NCI-H1436 (cell line): ENCODE data around the gene ENKD1.
A peak's percentile ranks its signal among the peaks of the same experiment; 100 is the strongest.

Source experiments
- DNase-seq: peaks from one replicate; lab custom pipeline; 2025; lab: John Stamatoyannopoulos, UW

Gene ENKD1

DNA sequence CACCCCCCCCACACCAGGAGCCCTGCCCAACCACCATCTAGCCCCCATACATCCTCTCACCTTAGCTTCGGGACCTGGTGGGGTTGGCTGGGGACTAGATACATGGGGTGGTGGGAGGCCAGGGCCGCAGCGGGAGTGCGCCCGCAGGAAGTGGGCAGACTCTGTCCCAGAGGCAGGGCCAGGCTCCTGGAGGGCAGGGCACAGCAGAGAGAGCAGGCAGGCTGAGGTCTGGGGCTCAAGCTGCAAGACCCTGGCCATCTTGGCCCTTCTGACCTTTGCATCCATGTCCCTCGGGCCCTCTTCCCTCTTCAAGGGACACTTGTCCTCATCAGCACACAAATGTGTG is 2.7 kb downstream of the ENKD1 start:
- DNase-seq = no peak

DNA sequence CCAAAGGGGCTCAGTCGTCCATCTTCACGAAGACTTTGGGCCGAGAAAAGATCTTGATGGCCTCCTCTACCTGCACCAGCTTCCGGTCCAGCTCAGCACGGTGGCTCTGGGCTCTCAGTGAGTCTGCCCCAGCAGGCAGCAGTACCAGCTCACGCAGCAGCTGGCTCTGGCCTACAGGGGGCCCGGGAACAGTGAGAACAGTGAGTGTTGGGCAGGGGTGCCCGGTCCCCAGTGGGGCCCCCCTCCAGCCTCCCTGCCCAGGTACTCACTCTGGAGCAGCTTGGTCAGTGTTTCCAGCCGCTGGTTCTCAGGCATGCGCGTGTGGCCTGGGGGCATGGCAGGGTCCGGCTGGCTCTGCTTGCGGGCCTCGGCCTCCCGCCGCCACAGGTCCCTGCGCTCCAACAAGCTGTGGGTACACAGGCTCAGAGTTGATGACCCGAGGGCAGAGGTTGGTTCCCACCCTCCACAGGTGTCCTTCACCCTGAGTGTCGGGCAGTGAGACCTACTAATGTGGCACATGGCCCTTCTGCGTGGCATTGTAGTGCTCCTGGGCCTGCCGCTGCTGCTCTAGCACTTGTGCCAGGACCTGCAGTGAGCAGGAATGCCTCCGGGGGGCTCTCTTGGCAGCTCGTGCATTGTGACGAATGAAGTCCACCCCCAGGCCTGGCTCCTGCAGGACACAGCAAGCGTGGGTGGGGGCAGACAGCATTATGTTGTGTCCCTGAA is 3.2 kb downstream of the ENKD1 start:
- DNase-seq = no peak

- no peak for DNase-seq
Observed at GRCh38 chr16:67662653-67663010, 3.9 kb downstream of the ENKD1 start.

- no peak for DNase-seq
Observed at GRCh38 chr16:67661886-67662652, 4.5 kb downstream of the ENKD1 start.

DNA sequence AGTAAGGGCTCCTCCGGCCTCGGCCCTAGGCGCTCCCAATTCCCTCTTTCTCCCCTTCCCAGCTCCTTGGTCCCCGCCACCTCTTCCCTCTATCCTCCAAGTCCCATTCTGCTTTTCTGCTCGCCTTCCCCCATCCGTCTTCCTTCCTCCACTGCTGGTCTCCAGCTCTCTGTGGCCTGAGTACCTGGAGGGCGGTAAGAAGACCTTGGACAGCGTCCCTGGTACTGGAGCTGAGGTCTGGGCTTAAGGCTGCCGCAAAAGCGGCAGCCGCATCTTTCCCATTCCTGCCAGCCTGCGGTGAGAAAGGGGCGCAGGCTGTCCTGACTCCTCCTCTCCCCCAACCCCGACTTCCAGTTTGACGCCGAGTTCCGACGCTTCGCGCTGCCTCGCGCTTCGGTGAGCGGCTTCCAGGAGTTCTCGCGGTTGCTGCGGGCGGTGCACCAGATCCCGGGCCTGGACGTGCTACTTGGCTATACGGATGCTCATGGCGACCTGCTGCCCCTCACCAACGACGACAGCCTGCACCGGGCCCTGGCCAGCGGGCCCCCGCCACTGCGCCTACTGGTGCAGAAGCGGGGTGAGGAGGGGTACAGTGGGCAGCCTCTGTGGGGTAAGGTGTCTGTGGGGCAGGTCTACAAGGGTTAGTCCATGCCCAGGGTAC is 5.3 kb downstream of the ENKD1 start:
- DNase-seq = no peak

DNA sequence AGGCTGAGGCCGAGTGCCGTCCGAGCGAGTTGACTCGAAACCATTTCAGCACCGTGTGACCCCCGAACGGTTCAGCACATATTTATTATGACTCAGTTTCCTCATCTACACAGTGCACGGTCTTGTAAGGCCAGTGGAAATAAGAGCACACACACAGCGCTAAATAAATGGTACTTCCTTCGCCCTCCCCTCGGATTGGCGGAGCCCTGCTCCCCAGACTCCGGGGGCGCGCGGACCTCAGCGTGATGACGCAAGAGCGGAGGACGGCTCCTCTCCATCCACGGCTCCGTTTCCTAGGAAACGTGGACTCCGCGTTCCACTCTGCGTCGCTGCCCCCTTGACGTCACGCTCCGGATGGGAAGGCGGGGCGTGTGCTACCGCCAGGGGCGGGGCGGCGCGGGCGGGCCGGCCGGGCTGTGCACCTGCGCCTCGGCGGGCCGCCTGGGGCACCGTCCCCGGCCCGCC is 6.0 kb downstream of the ENKD1 start, which contains the start of gene PARD6A:
Gene PARD6A (plus strand): TSS at position 397 of the 465 bp plus-strand sequence. CDS start 79 bp downstream, outside the sequence.
- DNase-seq = peak; percentile 99

DNA sequence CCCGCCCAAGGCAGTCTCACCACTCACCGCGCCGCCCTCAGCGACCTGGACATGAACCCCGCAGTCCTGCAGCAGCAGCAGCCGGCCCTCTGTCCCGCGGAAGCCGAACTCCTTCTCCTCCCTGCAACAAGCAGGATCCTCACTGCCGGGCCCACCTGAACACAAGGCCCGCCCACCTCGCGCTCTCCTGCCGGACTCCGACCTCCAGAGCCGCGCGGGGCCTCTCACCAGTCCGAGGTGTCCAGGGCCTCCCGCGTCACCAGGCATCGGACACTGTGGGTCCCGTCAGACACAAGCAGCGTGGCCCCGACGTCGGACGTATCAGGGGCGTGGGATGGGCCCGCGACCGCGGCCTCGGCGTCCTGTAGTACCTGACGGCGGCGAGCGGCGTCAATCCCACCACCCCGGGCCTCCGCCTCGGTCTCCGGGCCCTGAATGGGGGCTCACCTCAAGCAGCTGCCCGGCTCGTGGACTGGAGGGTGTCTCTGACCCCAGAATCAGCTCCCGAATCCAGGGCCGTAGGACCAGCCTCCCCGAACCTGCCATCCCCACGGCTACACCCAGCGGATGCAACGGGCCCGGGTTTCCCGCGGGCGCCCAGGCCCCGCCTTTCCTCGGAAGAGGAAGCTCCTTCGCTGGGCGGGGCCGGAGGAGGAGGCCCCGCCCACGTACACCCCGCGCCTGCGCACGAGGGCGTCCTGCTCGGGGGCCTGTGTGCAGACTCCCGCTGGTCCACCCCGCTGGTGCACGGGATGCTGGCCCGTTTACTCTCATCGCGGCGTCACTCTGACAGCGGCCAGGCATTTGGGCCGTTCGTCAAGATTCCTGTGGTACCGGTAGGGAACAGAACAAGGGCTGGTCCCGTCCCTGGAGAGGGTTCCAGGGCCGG is 6.6 kb downstream of the ENKD1 start, which contains the start of gene ACD:
Gene ACD (minus strand): TSS at position 586 of the 889 bp plus-strand sequence. CDS start 40 bp downstream, at position 546.
- DNase-seq = peak; percentile 88

DNA sequence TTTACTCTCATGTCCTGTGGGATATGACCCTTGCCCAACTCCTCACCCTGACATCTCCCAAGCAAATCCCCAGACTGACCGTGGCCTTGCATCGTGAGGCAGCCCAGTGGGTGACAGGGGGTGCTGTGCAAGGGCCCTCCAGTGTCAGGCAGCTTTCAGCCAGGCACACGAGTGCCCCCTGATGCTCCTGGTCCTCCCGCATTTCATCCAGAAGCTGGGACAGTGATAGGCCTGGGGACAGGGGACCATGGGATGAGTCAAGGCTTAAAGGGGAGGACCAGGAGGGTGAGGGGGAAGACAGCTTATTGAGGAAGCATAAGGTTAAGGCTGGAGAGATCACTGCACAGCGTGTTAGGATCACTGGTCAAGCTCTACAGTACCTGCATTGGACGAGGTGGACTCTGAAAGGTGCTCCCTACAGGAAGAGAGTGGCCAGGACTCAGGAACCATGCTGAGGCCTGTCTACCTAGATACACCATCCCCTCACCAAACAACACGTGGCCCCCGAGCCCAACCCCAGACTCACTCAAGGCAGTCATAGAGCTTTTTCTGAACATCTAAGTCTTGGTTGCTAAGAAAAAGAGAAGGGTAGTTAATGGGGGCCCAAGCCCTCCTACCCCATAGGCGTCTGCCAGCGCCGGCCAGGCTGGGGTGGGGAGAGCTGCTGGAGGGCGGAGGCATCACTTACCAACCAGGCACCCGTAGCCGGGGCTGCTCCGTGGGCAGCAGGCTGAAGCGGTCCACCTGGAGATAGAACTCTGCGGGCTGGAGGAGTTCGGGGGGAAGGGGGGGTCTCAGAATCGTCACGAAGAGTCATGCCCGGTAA is 7.5 kb downstream of the ENKD1 start:
- no peak for DNase-seq

DNA sequence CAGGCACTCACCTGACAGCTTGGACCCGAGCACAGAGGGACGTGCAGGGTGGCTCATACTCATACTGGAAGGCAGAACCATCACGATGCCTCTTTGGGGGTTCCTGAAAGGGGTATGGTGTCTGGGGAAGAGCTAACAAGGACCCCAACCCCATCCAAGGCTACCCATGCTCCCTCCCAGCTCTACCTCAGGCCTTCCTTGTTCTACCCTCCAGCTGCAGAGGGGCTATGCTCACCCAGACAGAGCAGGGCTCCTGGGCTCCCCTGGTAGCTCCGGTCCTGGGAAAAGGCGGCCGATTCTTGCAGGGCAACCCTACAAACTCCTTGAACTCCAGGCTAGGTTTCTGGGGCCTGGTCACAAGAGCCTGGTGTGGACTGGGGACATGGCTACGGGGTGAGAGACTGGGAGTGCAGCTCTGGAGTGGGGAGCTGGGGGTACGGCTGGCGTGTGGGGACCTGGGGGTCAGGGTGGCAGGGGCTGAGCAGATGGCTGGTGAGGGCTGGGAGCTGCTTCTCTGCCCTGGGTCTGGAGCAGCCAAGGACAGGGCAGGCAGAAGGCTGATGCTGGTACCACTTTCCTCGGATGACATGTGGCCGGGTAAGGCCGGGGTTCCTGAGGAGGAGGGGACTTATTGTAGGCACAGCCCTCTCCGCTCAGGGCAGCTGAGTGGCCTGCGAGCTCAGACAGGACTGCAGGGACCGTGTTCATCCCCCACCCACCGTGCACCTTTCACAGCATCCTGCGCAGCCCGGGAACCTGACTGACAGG is 8.6 kb downstream of the ENKD1 start:
- DNase-seq = no peak

DNA sequence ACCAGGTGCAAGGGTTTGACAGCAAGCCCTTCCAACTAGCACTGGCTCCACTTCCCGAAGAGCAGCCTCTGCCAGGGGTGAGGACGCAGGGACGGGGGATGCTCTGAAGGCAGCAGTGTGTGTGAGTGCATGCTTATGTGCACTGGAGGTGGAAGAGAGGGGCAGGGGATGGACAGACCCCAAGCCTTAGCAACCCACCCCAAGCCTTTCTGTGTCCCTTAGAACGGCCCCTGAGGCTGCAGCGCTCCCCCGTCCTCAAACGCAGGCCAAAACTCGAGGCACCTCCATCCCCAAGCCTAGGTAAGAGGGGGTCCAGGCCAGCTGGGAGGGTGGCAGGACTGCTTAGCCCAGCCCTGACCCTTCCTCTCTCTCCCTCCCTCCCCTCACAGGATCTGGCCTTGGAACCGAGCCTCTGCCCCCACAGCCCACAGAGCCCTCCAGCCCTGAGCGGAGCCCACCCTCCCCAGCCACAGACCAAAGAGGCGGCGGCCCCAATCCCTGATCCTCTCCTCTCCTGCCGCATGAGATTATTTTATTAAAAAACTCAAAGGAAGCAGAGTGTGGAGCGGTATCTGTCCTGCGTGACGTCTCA is 9.4 kb downstream of the ENKD1 start:
- no peak for DNase-seq

GRCh38 chr16:67656344-67657016 is 10.1 kb downstream of the ENKD1 start:
- DNase-seq = no peak

GRCh38 chr16:67655363-67655762 is 11.2 kb downstream of the ENKD1 start:
- DNase-seq = no peak

DNA sequence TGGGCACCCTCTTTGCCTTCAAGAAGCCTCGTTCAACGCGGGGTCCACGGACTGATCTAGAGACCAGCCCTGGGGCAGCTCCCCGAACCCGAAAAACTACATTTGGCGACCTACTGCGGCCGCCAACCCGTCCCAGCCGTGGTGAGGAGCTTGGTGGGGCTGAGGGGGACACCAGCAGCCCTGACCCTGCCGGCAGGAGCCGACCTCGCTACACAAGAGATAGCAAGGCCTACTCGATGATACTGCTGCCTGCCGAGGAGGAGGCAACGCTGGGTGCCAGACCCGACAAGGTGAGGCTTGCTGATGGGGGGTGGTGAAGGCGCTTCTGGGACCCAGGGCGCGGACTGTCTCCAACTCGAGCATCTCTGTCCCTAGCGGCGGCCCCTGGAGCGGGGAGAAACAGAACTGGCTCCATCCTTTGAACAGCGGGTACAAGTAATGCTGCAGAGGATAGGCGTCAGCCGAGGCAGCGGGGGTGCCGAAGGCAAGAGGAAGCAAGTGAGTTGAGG is 12.1 kb downstream of the ENKD1 start:
- DNase-seq = no peak

- no peak for DNase-seq
Observed at GRCh38 chr16:67653789-67654402, 12.7 kb downstream of the ENKD1 start.

DNA sequence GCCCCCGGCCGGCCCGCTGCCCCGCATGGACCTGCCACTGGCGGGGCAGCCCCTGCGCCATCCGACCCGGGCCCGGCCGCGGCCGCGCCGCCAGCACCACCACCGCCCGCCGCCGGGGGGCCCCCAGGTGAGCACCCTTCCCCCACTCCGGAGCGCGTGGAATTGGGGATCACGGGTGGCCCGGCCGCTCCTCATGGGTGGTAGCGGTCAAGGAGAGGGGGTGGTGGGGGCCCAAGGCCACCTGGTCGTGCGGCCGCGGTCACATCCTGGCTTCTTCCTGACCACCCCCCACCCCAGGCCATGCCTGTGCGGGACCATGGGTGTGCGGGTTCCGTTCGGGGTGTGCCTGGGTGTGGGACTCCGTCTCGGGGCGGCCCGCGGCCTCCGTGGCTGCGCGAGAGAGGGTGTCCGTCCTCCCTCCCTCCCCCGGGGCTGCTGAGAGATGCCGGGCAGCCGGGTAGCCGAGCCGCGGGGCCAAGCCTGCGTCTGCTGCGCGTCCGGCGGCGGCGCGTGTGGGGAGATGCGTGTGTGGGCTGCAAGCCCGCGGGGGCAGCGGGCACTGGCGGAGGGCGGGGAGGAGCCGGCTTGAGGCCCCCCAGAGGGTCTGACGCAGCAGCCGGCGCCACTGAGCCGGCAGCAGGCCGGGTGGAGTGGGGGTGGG is 13.3 kb downstream of the ENKD1 start:
- DNase-seq = no peak

GRCh38 chr16:67652578-67653127 is 13.9 kb downstream of the ENKD1 start:
- DNase-seq = no peak

DNA sequence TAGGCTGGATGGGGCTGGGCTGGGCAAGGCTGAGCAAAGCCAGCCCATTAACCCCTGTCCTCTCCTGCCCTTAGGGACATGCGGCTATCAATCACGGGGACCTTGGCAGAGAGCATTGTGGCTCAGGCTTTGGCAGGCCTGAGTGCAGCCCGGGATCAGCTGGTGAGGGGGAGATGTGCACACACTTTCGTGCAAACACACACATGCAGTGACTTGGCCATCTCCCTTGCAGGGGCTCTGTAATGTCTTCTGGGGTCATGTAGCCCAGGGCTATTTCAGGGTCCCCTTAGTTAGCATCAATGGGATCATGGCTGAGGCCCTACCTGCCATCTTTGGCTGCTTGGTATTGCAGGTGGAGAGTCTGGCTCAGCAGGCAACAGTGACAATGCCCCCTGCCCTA is 14.7 kb downstream of the ENKD1 start:
- DNase-seq = no peak

DNA sequence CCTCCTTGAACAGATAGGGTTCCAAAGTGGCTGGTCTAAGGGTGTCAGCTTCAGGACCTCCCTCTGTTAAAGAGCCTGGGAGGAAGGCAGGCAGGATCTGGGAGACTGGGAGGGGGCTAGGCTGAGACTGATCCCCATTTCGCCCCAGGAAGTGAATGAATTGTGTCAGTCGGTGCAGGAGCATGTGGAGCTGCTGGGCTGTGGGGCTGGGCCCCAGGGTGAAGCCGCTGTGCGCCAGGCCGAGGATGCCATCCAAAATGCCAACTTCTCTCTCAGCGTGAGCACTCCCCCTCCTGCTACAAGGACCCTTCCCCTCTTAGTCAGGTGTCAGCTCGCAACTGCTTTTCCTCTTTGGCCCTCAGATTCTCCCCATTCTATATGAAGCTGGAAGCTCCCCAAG is 15.5 kb downstream of the ENKD1 start:
- DNase-seq = no peak
